CD4-positive, alpha-beta T cell treated with Interleukin-4 for 4 hours (primary cell): Measurements from ENCODE around the gene TRIM44.

ENCODE experiments used
- DNase-seq: peaks from one replicate; pipeline ENCODE4 v3.0.0-alpha.2; 2020

The TRIM44 gene

DNA sequence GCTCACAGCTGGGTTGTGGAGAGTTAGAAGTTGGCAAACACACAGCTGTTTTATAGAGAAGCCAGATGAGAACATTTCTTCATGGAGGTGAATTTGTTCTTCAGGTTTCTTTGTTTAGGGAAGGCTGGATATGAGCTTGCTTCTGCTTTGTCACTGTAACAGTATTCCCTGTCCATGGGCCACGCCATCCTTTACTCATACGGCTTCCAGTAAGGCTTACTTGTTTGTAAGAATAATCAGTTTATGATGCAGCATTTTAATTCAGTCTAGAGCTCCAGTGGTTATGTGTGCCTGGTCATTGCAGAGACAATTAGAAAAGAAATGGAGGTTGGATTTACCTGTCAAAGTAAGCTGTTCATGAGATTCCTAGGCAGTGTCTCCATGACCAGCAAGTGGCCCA is 131.8 kb downstream of the TRIM44 start:
- no peak for DNase-seq

DNA sequence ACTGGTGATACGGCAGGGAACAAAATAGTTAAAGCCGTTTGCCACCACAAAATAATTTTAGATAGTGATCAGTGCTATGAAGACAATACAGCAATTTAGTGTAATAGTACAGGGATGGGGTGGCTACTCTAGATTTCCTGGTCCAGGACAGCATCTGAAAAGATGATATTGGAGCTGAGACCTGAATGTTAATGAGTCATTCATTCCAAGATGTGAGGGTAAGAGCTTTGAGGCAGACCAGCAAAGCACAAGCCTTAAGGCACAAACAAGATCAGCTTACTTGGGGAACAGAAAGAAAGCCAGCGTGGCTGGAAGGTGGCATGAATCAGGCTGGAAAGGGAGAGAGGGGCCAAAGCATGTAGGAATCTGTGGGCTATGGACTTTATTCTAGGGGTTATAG is 132.3 kb downstream of the TRIM44 start:
- DNase-seq = no peak

DNA sequence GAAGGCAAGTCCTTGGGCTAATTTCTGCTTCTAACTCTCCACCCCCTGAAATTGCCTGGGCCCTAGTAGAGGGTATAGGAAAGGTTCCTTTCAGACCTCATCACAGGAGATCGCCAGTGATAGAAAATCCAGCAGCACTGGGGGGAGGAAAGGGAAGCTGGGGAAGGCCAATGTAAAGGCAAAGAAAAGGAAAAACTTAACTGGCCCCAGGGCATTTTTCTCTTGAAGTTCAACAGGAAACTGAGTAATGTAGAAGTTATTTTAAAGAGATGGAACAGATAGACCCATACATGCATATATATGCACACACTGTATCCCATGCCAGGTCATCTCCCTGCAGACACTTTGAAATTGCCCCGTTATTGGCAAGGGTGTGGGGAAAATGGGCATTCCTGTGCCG is 134.0 kb downstream of the TRIM44 start:
- DNase-seq = no peak

DNA sequence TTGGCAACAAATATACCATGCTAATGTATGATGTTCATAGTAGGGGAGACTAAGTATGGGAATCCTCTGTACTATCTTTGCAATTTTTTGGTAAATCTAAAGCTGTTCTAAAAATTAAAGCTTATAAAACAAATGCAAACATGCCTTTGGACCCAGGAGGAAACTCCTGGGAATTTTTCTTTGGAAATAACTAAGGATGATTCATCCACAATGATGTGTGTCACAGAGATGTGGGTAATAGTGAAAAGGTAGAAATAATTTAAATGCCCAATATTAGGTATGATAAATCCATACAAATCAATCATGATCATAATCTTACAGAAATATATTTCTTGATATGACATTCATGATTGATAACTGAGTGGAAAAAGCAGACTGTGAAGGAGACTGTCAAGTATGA is 135.8 kb downstream of the TRIM44 start:
- DNase-seq = no peak

DNA sequence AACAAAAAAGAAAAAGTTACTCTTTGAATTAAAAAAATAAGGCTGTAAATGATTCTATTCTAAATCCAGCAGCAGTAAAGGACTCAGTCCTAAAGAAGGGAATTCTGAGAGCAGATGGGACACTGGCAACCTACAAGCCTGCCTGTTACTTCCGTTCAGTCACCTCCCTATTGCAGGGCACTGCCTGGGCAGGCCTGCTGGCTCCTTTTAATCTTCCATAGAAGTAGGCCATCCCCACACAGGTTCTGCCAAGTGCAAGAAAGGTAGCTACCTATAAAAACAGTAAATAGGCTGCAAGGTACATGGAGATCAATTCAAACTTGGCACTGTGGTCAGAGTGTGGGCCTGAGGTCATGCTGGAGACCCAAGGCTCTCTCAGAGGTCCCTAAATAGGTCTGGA is 136.4 kb downstream of the TRIM44 start:
- DNase-seq = no peak

DNA sequence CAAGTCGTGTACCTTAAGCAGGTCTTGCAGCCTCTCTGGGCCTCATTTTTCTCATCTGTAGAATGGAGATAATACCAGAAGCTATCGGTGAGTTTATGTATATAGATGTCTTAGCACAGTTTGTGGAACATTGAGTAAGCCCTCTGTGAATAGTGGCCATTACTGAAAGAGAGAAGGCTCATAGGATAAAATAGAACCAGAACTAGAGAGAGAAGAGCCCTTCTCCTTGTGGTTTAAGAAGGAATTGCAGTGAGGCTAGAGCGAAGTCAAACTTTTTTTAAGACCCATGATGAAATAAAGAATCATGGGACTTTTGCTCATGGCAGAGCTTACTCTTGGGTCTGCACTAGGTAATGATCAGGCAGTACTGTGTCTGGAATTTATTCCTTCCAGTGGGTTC is 137.1 kb downstream of the TRIM44 start:
- no peak for DNase-seq

DNA sequence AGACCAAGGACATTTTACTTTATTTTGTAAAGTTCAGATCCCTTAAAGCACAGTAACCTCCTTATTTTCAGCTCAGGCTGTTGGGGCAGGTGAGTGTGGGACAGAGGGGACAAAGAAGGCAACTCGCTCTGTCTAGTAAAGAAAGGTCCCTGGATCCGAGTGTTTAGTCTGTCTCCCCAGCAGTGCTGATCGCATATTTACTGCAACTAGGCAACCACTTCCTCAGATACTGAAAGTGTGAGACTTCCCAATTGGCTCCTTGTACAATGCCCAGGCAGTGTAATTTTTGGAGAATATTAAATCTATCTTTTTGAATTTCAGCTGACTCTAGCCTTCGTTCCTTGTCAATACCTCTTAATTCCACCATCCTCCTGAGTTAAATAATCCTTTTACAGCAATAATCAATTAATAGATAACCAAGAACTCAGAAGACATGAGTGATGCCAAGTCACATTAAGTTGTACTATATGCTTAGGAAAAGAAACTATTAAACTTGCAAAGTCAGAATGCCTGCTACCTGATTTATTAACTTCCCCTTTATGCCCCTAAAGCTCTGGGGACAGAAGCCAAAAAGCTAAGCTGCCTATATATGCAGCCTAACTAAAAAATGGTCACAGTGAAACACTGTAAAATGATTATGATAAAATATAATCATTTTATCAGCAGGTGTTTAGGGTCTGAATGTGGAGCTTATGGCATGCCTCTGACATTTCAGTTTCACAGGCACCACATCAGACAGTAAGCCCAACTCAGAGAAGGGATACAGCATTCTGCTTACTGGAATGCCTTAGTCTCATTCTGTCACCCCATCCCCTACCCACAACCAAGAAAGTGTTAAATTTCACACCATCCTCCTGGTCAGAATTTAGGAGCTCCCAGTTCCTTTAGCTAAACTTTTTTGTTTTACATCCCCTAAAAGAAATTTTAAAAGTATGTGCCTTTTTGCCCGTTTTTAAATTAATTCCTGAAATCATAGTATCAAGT is 138.7 kb downstream of the TRIM44 start:
- no peak for DNase-seq

DNA sequence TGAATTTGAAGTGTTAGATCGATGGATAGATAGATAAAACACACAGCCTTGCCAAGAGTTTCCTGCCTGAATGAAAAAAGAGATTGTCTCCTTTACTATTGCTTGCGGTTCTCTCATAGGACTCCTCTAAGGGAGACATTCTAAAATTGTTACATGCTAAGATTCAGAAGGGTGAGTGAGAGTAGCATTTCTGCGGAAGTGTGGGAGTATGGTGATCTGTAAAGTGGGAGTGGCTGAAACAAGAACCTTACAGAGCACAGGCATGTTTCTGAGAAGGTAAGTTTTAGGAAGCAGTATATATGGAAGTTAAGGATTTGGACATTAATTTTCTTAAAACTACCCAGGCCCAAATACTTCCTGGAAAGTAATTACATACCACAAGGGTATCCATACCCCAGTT is 139.6 kb downstream of the TRIM44 start:
- DNase-seq = no peak

DNA sequence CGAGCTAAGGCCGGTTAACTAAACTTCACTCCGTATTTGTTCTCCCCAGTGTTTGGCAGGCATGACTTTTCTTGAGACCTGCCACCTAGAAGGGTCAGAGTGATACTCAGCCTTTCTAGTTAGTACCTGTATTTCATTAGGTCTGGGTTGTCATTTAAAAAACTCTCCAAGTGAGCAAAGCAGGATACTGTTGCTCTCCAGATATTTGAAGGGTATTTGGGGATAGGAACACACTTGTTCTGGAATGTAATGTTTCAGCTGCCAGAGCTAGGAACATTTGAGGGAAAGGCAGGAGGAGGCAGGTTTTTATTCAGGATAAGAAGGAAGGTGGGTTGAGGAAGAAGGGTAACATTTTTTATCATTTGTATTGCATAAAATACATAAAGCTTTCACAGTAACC is 140.1 kb downstream of the TRIM44 start:
- DNase-seq = no peak

DNA sequence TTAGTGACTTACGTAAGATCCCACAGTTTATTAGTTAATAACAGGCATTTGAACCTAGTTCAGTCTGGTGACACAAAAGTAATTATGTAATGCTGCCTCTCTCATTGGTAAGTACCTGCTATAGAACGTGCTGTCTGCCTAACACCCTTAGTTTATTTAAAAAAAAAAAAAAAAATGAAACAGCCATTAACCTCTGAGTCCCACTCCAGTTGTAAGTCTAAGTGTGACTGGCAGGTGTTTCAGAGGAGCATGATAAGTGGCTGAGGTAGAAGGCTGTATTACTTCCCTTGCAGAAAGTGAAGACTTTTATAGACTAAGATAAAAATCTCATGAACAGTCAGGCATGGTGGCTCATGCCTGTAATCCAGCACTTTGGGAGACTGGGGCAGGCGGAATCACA is 140.5 kb downstream of the TRIM44 start:
- no peak for DNase-seq

DNA sequence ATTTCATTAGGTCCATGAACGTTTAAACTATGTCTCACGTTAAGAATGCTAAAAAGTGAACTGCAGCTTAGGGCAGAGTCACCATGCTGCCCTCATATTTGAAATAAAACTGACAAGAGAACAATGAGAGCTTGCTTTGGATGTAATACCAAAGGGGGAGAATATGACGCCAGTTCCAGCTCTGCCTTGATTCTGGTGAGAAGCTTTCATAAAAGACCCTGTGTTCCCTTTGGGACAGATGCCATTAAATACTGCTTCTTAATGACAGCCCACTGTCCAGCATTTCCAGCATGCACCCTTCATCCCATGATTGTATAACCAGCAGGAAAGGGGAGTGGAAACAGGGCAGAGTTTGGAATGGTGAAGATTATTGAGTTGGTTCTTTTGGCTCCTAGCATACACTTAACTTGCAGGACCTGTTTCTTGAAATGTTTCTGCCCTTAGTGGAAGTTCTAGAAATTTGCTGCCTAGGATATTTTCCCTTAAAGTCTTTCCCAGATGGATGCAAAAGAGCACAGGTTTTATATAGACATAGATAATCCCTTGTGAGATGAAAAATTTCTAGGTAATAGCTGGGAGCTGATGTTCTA is 142.0 kb downstream of the TRIM44 start:
- no peak for DNase-seq

DNA sequence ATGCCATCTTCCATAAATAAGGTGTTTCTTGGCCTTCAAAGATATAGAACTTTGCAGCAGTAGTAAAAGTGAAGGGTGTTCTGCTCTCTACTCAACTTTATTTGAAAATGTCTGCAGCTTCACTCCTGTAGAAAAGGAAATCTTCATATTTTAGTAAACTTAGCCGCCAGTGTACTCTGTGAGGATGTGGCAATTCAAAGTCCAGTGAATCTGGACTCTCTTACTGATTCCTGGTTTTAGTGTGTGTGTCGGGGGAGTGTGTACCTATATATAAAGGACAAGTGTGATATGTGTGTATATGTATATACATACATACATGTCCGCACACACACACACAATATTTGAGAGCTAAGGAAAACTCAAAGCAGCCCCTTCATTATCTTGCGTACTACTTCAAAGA is 147.0 kb downstream of the TRIM44 start:
- no peak for DNase-seq

DNA sequence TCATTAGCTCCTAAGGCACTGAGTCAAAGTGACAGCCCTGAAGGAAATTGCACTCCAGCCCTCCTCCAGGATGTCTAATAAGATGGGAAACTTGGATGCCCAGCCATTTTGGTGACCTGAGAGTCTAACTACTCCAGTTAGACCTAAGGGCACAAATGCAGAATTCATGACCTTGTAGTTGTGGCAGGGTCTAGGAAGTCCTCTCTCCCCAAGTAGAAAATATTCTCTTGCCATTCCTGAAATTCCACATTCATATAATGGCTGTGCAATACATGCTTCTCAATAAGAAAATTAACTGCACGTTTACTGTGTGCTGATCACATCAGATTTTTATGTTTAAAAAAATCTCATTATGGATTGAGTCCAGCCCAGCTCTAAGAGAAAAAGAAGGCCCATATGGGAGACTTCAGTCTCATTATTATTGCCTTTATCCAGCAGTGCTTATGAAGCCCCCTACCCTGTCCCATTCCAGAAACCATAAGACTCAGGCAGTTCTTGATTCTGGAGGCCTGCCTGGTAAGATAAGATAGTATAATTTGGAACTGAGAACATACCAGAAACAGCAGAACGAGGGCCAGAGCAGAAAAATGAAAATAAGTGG is 147.6 kb downstream of the TRIM44 start:
- DNase-seq = no peak

DNA sequence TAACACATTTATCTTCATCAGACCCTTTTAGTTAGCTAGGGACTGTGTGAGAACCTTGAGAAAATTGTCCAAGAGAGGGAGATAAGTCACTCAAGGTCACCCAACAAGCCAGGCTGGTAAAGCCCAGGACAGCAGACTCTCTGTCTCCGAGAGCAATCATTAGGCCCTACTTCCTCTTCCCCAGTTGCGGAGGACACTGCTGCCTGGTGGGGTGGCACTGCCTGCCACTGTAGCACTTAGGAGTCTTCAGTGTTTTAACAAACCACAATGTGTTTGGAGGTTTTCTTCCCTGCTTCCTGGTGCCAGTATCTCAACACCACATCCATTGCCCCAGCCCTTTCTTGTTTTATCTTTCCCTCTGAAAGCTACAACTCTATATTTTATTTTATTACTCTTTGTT is 149.2 kb downstream of the TRIM44 start:
- no peak for DNase-seq

DNA sequence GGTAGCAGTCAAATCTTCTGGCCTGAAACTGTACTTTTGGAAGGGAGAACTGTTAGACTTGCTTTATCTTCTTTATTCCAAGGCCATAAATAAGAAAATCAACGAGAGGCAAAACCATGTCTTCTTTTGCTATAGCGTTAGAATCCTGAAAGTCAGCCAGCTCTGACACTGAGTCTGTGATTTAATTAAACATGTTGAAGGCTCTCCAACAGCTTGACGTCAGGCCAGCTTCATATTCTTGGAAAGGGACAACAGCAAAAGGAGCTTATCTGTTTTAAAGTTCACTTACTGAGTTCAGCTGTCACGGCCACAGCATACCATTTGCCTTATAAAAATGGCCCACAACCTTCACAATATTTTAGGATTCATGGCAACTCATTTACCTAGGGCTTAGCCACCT is 150.3 kb downstream of the TRIM44 start:
- no peak for DNase-seq

DNA sequence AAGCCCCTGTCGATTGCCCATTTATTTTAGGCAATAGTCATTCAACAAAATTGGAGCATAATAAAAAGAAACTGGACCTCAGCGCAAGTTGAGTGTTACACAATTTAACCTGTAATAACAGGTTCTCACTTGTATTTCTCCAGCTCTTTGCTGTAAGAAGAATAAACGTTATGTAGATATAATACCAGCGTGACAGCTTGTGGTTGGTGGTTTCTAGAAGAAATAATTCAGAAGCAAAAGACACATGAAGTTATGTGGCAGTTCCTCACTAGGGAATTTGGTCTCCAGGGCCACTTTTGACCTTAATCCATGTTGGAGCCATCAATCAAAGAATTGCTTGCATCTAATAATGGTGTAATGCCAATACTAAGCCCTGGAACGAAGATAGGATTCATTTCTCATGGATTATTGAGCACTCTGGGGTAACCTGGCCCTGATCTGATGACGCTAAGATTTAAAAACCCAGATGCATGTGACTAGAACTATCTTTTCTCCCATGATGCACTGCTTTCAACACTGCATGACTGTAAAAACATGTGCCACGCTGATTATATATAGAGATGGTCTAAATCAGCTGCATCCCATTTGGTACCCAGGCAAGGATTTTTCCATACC is 151.6 kb downstream of the TRIM44 start:
- DNase-seq = no peak

DNA sequence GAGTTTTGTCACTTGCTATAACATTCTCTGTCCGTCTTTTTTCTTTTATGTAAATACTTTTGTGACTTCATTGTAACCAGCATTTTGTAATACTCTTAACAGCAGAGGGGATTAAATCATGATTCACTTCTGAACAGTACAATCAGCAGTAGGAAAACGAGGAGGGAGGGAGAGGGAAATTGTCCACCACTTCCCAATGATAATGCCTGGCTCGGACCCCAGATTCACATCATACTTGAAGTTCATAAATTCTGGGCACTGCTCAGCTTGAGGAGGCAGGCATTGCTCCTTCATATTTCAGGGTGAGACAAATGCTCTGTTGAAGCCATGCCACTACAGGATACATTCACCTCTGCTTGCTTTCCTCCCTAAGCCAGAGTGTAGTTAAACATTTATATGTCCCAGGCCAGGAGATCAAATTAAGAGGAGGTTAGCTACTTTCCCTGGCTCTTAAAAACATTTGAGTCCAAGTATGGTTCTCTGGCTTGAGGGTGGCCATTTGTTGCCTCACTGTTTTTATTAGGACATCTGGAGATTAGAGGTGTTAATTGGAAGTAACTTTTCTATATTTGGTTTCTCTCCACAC is 152.2 kb downstream of the TRIM44 start:
- no peak for DNase-seq

DNA sequence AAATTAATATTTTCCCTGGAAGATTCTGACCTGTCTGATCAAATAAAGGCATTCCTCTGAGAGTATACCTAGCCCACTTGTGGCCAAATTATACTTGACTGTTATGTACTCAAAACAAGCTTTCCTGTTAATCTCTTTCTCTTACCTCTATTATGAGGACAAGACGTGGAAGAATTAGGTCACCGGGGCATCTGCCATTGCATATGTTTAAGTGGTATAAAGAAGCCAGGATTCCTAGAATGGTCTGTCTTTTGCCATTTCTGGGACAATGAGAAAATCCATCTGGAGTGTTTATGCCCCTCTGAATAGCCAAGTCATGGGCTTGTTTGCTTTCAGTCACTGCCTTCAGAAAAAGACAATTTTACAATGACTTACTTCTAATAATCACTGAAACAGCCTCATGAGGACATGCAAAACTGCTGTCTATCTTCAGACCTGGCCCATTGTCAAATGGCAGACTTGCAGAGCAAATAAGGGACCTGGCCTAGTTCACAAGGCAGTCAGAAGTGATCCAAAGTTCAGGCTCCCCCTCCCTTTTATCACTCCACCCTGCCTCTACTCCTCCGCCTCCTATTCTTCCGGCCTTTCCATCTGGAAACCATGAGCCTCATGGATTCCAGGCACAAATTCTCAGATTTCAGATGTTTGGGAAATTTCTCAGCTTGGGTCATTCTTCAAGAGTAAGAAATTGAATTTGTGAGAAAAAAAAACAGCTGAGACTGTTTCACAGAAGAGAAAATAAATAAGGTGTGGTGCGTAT is 153.2 kb downstream of the TRIM44 start:
- no peak for DNase-seq

DNA sequence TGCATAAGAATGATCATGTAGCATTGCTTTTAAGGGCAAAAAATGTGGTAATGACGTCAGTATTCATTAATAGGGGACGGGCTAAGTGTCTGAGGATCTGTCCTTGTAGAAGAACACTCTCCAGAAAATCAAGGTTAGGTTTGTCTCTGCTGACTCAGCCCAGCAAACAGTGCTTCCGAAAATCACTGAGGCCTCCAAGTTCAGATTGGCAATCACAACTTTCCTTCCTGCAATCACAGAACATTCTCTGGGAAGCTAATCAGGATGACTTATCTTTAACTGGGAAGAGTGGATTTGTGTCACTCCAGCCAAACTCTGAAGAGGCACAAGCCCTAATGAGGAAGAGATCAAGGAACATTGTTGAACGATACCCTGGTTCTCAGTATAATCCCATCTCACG is 158.0 kb downstream of the TRIM44 start:
- DNase-seq = no peak

DNA sequence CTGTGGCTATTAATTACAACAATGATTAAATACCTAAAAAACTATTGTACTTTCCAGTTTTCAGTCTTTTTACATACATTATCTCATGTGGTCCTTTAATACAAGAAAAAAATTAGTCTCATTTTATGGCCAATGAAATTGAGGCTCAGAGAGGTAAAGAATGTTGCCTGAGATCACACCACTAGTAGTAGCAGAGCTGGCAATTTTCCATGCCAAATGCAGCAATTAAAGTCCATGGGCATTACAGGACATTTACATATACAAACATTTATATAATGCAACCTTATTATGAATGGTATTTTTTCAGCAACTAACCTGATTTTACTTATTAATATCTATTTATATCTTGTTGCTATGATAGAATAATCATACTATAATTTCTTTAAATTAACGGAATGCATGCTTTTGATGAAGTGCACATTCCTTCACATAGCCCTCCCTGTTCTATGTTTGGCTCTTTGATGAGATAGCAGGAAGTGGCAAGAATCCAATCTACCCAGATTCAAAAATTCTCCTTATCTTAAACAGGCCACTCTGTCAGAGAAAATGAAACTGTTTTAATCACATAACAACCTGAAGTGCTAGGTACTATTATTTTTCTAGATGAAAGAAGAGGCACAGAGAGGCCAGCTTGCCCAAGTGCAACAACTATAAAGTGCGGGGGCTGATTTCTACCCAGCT is 160.4 kb downstream of the TRIM44 start:
- DNase-seq = no peak

DNA sequence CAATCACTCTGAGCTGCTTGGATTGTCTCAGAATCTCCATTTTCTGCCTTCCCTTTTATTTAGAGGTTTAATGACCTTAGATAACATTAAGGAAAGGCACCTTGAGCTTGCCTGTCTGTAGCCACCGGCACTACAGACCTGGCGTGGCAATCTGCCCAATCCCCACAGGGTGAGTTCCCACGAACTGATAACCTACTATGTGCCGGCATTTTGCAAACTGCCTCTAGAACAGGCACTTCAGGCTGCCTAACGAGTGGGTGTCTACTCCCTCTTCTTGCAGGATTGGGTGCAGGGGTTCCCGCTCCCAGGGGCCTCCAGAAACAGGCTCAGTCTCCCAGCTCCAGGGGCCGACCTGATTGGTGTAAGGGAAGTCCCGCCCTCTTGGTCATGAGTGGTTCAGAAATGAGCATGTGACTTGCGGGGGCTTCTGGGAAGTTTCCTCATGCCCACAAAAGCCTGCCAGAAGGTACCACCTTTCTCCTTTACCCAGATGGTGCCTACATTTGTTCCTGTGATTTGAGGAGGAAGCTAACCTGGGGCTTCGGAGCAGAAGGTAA is 161.2 kb downstream of the TRIM44 start:
- no peak for DNase-seq

DNA sequence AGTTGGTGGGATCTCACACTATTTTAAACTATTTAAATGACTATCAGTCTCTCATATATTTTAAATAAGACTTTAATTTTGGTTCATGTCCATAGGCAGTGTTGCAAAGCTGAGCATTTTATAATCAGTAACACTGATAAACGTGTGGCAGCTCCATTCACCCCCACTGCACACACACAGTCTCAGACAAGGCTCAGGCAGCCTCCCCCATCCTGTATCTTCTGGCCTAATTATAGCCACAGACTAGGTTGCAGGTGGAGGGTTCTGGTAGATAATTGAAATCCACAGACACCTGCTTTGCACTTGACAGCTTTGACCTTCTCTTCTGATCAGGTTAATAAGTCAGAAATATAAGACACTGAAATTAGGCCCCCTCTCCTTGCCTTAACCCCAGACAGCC is 162.8 kb downstream of the TRIM44 start:
- no peak for DNase-seq
